ENCODE data around the gene RTTN. TPM values are rescaled to one million over a fixed set of nuclear protein-coding genes. Genes with fewer than 3 reads are reported as not detected.

RTTN gene
- total and polyA plus RNA-seq, 2 donors (not counting 3 experiments of a cell fraction or from before 2014, with no cell fraction given) = 3.1 to 17.4 TPM

- TF ChIP-seq CTCF (IDR thresholded peaks at IDR 0.05; ENCODE audit: extremely low read depth in 1 of 2, insufficient read depth in 1 of 2, low read depth in 1 of 2, low read length in 2 of 2) = no peak
- no peak for TF ChIP-seq FOS (IDR thresholded peaks at IDR 0.05; ENCODE audit: borderline replicate concordance, insufficient read depth, low read length)
- no peak for TF ChIP-seq POLR2A (IDR thresholded peaks at IDR 0.05; ENCODE audit: low read depth, low read length)
- TF ChIP-seq, protein P1, sequence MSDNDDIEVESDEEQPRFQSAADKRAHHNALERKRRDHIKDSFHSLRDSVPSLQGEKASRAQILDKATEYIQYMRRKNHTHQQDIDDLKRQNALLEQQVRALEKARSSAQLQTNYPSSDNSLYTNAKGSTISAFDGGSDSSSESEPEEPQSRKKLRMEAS (IDR thresholded peaks at IDR 0.05; ENCODE audit: insufficient read depth, insufficient read length) = no peak
- TF ChIP-seq EZH2 (IDR thresholded peaks at IDR 0.05; ENCODE audit: borderline replicate concordance, low read depth, low read length, severe bottlenecking) = no peak
- TF ChIP-seq MYC (IDR thresholded peaks at IDR 0.05; ENCODE audit: low read depth, low read length) = no peak
- no peak for TF ChIP-seq JUN (IDR thresholded peaks at IDR 0.05; ENCODE audit: borderline replicate concordance, insufficient read depth, insufficient read length, low read depth)
- TF ChIP-seq GATA2 (IDR thresholded peaks at IDR 0.05; ENCODE audit: insufficient read depth, insufficient read length, low read depth, low read length) = no peak
- TF ChIP-seq POLR2AphosphoS5 (IDR thresholded peaks at IDR 0.05; ENCODE audit: insufficient read depth, low read depth, low read length) = no peak
- no peak overlapping the region for H3K27ac ChIP-seq (ENCODE audit: insufficient read depth, low read depth, low read length)
- POLR2A ChIA-PET = no interaction called here
- intact Hi-C loops (cut with micrococcal nuclease) (no loop called here), dilution Hi-C loops (cut with MboI; ENCODE audit: extremely low pct_ligation_motif_present, low sequenced_read_pairs) (no loop called here)
- H3K4me2 ChIP-seq (ENCODE audit: insufficient read depth, low read length) = no peak overlapping the region
- no peaks in the 10 kb centered on the region for H3K9me3 ChIP-seq (replicated peaks; ENCODE audit: control insufficient read depth, insufficient read depth, low read length)
- H3K9ac ChIP-seq (replicated peaks; ENCODE audit: extremely low read depth, insufficient read depth, low read length) = no peak overlapping the region
- no peaks in the 10 kb centered on the region for H3K9me1 ChIP-seq (replicated peaks; ENCODE audit: control insufficient read depth, extremely low read depth, insufficient read depth, low read length)
- no peaks in the 10 kb centered on the region for H3K4me1 ChIP-seq (ENCODE audit: control insufficient read depth, extremely low read depth, insufficient read depth, low read length)
- DNase-seq (ENCODE audit: low read depth, low spot score) = no peak
- BruUV-seq (replicated peaks) = no TSS peak
- H3K4me3 ChIP-seq (replicated peaks in 1 of 3; ENCODE audit: insufficient read depth in 1 of 3, low read depth in 1 of 3, low read length in 3 of 3) = no peak overlapping the region
- H3K27me3 ChIP-seq (ENCODE audit: control insufficient read depth in 2 of 2, insufficient read depth in 2 of 2, low read length in 2 of 2) = no peaks in the 10 kb centered on the region
- CTCF ChIA-PET = interaction anchor here (1.6 kb wide), 1 partner anchor 9 kb away, joined by 9 read pairs; no protein-coding TSS in a partner anchor
- H4K20me1 ChIP-seq (replicated peaks; ENCODE audit: control insufficient read depth, extremely low read depth, insufficient read depth, low read length) = no peaks in the 10 kb centered on the region
- FAIRE-seq = no peak
- no peaks in the 10 kb centered on the region for H3K79me2 ChIP-seq (ENCODE audit: control insufficient read depth, insufficient read depth, low read length)
- H3K36me3 ChIP-seq (ENCODE audit: control insufficient read depth in 2 of 2, extremely low read depth in 1 of 2, insufficient read depth in 2 of 2, low read length in 2 of 2) = no peaks in the 10 kb centered on the region
- no peak overlapping the region for H2AFZ ChIP-seq (ENCODE audit: low read depth, low read length)
Measured at GRCh38 chr18:70078106-70078505, 127.4 kb downstream of the RTTN start.
